HG03175 (cell line): ENCODE measurements around the gene KCNQ2.

Experiments
- ATAC-seq: cut with Tn5 transposase; IDR thresholded peaks from one replicate; pipeline ENCODE4 v1.9.1; 2021; ENCODE audit warnings: mild to moderate bottlenecking, moderate library complexity; ENCODE audit not compliant: unreplicated experiment

The KCNQ2 gene

GRCh38 chr20:63420359-63421093 is 51.9 kb downstream of the KCNQ2 start:
- ATAC-seq = no peak

DNA sequence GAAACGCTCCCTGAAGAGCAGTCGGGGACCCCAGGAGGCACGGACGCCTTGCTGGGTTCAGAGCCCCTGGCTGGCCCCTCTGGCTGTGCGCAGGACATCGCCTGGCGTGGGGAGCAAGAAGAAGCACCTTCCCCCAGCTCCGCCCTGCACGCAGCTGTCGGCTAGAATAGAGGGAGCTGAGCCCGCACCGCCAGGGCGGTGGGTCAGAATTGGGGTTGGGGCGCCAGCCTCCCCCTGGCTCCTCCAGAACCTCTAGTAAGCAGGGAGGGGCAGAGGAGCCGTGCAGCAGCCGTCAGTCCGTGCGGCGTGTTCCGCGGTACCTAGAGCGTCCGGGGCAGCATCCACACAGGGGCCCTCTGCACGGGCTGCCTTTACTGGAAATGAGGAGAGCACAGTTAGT is 53.2 kb downstream of the KCNQ2 start:
- no peak for ATAC-seq

DNA sequence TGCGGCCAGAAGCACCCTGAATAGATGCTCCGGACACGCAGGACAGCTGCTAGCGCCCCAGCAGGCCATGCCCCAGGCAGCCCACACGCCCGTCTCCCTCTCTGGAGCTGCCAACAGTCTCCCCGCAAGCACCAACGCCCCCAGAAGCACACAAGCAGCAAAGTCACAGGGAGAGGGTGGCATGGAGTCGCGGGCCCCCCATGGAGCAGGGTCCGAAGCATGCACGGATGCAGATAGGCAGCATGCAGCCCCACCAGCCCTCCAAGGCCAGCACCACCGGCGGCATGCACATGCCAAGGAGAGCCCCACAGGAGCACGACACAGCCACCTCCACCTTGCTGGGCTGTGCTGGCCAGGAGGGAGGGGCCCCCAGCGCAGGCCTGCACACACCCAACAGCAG is 53.8 kb downstream of the KCNQ2 start:
- no peak for ATAC-seq

- no peak for ATAC-seq
Measured at GRCh38 chr20:63417738-63418120, 54.7 kb downstream of the KCNQ2 start.

DNA sequence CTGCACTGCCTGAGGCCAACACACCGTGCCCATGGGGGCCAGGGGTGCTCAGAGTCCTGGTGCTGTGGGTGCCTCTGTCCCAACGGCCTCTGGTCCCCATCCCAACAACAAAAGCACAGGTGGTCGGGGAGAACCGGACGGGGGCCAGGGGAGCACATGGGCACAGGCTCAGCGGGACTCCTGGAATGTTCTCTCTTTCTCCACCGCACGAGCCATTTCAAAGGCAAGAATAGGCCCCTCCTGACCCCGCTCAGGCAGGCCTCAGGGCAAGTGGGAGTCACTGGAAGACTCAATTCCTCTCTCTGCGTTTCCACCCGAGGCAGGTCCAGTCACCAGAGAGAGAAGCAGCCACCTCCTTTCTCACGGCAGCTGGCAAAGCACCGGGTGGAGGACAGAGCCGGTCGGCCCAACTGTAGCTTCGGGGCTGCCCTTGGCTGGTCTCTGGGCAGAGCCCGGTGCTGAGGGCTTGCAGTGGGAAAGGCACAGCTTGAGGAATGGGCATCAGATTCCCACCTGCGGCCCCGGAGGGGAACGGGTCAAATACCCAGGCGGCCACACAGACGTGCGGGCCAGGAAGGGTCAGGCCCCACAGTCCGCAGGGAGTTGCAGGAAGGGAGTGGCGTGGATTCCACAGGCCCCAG is 55.2 kb downstream of the KCNQ2 start:
- ATAC-seq = no peak

DNA sequence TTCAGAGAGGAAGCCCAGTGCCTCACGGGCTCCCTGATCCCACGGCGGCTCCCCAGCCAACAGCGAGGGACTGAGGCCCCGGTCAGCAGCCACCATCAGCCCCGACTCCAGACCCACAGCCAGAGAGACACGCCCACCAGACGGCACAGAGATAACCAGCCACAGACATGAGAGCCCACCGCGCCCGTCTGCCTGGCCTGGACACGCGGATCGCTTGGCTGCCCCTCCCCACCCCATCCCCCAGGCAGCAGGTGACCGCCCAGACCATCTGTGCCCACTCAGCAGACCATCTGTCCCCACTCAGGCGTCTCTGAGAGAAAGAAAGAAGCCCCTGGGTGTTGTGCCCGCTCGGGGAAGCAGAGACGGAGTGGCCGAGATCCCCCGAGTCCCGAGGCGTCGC is 55.8 kb downstream of the KCNQ2 start:
- ATAC-seq = no peak

DNA sequence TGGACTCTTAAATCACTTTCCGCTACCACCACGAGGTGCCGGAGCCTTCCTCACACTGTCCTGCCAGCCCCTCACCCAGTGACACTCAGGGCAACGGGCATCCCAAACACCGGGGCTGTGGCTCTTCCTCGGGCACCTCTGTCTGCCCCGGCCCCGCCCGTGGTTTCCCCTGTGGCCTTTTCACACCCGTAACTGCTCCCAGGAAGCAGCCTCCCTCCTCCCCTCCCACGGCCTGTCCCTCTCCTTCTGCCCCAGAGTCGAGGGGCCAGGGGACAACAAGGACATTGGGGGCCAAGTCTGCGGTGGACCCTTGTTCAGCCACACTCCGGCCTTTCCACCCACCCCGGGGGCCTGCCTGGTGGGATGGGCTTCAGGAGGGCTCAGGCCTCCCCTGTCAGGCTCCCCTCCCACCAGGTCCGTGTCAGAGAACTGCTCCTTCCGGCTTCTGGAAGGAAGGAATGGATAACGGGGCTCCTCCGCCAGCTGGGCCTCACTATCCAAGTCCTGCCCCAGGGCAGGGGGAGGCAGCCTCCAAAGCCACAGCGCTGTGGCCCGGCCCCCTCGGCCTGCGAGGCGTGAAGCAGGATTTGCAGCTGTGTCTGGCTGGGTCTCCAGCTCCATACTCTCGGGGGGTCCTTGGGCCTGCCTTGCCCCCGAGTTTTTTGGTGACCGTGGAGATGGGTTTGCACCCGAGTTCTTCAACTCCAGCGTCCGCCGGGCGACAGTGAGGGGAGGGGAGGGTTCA is 56.6 kb downstream of the KCNQ2 start:
- no peak for ATAC-seq

DNA sequence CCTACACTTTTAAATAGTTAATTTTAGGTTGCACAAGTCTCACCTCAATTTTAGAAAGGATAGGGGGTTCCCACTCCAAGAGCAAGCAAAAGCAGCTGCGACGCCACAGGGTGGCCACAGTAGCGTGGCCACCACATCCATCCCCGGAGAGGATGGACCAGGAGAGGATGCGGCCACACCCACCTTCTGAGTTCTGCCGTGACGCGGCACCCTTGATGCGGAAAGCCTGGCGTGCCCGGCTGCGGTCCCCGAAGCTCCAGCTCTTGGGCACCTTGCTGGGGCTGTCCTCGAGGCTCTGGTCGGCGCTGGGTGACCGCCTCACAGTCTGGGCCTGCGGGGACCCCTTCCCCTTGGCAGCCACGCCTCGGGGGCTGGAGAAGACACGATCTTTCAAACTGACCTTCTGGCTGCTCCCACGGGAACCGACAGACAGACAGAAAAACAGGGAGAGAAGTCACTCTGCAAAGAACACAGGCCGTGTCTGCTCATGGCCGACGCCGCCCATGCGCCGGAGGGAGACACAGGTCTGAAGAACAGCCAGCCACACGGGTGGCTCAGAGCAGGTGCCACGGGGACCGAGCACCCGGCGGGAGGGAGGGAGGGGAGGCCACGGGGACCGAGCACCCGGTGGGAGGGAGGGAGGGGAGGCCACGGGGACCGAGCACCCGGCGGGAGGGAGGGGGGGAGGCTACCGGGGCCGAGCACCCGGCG is 57.6 kb downstream of the KCNQ2 start:
- ATAC-seq = no peak

GRCh38 chr20:63413963-63414684 is 58.3 kb downstream of the KCNQ2 start:
- ATAC-seq = no peak

DNA sequence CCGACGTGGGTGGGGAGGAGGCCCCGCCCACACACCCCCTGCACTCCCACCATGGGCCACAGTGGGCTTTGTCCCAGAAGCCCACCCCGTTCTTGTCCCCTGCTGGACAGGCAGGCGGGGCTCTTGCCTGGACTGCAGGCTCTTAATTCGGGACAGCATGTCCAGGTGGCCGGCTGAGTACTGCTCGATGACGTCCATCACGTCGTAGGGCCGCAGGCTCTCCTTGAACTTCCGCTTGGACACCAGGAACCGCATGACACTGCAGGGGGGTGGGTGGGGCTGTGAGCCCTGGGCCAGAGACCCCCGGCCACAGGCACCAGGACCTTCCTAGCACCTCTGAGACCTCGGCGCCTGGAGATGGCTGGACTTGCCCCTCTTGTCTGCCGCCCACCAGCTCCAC is 59.1 kb downstream of the KCNQ2 start:
- no peak for ATAC-seq

- ATAC-seq = no peak
Measured at GRCh38 chr20:63412889-63413288, 59.6 kb downstream of the KCNQ2 start.

GRCh38 chr20:63411898-63412631 is 60.4 kb downstream of the KCNQ2 start:
- no peak for ATAC-seq

DNA sequence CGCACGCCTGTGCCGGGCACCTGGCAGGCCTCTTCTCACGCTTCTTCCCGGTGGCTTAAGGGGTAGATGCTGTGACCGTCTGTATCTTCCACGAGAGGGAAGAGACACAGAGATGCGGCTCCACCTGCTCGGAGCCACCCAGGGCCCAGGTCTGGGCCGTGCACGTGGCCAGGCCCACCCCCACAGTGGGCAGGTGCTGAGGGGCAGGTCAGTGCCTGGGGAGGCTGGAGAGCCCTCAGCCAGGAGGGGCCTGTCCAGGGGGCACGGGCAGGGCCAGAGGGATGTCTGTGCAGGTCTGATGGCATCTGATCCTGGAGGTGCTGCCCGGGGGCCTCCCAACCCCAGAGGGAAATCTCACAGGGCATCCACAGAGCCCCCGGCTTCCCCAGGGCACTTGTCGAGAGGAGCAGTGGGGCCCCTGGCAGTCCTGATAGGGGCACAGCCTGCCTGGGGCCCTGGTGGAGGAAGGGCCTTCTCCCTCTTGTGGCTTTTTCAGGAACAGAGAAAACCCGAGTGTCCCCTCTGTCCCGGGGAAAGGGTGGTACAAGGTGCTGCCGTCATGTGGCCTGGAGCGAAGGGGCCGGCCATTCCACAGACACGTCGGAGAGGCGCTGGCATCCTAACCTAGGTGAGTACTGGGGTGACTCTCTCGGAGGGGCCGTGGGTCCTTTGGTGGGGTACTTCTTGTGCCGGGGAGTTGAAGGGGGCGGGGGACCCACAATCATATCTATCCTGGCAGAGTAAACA is 61.1 kb downstream of the KCNQ2 start:
- ATAC-seq = no peak

GRCh38 chr20:63409834-63410435 is 62.5 kb downstream of the KCNQ2 start:
- ATAC-seq = no peak

GRCh38 chr20:63409066-63409833 is 63.2 kb downstream of the KCNQ2 start:
- ATAC-seq = no peak

DNA sequence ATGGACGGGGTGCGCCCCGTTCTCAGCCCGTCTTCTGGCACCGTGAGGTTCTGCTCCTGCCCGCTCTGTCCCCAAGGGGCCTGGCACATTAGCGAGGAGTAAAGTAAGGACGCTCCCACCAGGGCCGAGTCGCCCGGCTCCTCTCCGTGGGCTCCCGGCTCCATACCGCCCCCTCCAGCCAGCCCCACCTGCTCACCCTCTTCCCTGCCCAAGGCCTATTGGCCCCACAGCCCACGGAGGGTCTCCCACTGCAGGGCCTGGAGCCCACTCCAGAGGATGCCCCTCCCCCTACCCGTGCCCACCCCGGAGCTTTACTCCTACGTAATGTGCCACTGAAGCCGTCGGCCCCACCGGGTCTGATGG is 63.8 kb downstream of the KCNQ2 start:
- ATAC-seq = no peak

DNA sequence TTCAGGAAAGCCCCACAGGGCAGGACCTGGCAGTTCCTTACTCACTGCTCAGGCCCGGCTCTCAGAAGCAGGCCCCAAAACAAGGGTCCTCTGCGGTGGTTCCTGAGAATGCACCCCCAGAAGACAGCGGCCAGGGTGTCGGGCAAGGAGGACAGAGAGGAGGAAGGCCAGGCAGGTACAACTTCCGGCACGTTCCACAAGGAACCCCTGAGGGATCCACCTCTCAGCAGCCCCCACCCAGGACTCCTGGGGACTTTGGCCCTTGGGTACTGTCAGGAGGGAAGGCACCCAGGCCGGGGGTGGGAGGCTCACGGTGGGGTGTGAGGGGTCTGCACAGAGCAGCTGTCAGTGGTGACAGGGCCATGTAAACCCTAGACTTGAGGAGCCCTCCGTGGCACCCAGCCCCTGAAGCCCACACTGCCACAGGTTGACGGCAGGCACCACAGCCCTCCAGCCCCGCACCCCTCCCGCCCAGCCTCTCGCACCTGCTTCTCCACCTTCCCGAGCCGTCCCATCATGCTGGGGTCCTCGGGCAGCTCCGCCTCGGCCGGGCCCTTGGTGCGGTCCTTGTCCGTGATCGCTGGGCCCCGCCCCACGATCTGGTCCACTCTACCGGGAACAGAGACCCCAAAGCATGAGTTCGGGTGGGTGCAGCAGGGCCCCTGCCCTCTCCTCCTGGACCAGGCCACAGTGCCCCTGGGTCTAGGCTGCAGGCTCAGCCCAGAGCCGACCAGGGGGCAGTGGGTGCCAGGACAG is 64.3 kb downstream of the KCNQ2 start:
- no peak for ATAC-seq
